Left lung (tissue), 10 donors: Measurements from ENCODE around the gene AMBRA1. TPM values are rescaled to one million over a fixed set of nuclear protein-coding genes. Genes with fewer than 3 reads are reported as not detected.

Experiments used
- ATAC-seq: fragments of 200-7000 bp; cut with Tn5 transposase; one replicate; pipeline ENCODE4 v1.9.1; 2020; ENCODE audit warnings: moderate library complexity
- DNase-seq, 4 donors: peaks; one replicate each; pipeline ENCODE4 v3.0.0-alpha.2; 2013 to 2020
- H3K27ac ChIP-seq, 2 donors: fragments of 200-600 bp; sonication (generic) in 1 of 2; one replicate each; pipeline versions ENCODE4 v1.5.0 to v1.8.0; 2020 to 2021
- H3K27me3 ChIP-seq, 2 donors: fragments of 200-600 bp; sonication (generic) in 1 of 2; one replicate each; pipeline versions ENCODE4 v1.5.0 to v1.8.0; 2020 to 2021
- H3K36me3 ChIP-seq, 2 donors: fragments of 200-600 bp; sonication (generic) in 1 of 2; one replicate each; pipeline versions ENCODE4 v1.5.0 to v1.8.0; 2020 to 2021
- H3K4me1 ChIP-seq, 2 donors: fragments of 200-600 bp; one replicate each; pipeline ENCODE4 v1.8.0; 2021
- H3K4me3 ChIP-seq, 2 donors: fragments of 200-600 bp; sonication (generic) in 1 of 2; one replicate each; pipeline versions ENCODE4 v1.5.0 to v1.8.0; 2020 to 2021; ENCODE audit warnings: mild to moderate bottlenecking in 1 of 2
- H3K9me3 ChIP-seq, 2 donors: fragments of 200-600 bp; sonication (generic) in 1 of 2; one replicate each; pipeline versions ENCODE4 v1.5.0 to v1.8.0; 2020 to 2021
- CTCF ChIP-seq, 2 donors: fragments of 200-600 bp; sonication (generic) in 1 of 2; IDR thresholded peaks; one replicate each; pipeline versions ENCODE4 v1.5.0 to v1.8.0; 2021; ENCODE audit warnings: antibody characterized with exemption in 2 of 2
- intact Hi-C, 2 donors: fragments of 100-400 bp; cut with DNase I; formaldehyde crosslinking; loops; one replicate each; pipeline versions ENCODE4 v1.11.2 to v1.14.2; 2022
- polyA plus RNA-seq, 6 donors: library from polyadenylated mRNA; unstranded; fragments of 120-200 nt; gene quantifications; one replicate each; pipeline ENCODE4 v1.2.1, GENCODE V29; 2013; ENCODE audit not compliant: insufficient read length in 6 of 6
- total RNA-seq, 2 donors: library from RNA; stranded (reverse); fragmentation: NEBNext Ultra II Directional; extraction: Animal tissue kit (Norgen Biotek cat#: 25700); gene quantifications; one replicate each; pipeline ENCODE4 v1.2.1, GENCODE V29; 2021
- donor health status: DM: no; HTN: yes; CAD: no.
- donor health status: DM: no; HTN: no; CAD: no.

The AMBRA1 gene
- total and polyA plus RNA-seq, 8 donors, result 20.4 to 28.2 (median 23.7) TPM

GRCh38 chr11:46498179-46498578 is 95.6 kb downstream of the AMBRA1 start:
- intact Hi-C loops, result no loop called here
- Histone ChIP-seq H3K4me3 (no peak overlapping the region), H3K27me3 (no peaks in the 10 kb centered on the region), H3K4me1 (peaks cover 0 to 3% of the 10 kb centered on the region in 2 donors), H3K9me3 (no peaks in the 10 kb centered on the region), H3K36me3 (peaks cover 0 to 20% of the 10 kb centered on the region in 2 donors), H3K27ac (no peak overlapping the region)
- no peak for TF ChIP-seq CTCF (IDR thresholded peaks at IDR 0.05)
- no peak for DNase-seq
- no peak for ATAC-seq

GRCh38 chr11:46497498-46497897 is 96.3 kb downstream of the AMBRA1 start:
- Histone ChIP-seq H3K4me3 (no peak overlapping the region), H3K9me3 (no peaks in the 10 kb centered on the region), H3K27ac (no peak overlapping the region), H3K4me1 (peaks cover 0 to 4% of the 10 kb centered on the region in 2 donors), H3K27me3 (no peaks in the 10 kb centered on the region), H3K36me3 (peaks cover 0 to 24% of the 10 kb centered on the region in 2 donors)
- no peak for DNase-seq
- intact Hi-C loops, result no loop called here
- TF ChIP-seq CTCF (IDR thresholded peaks at IDR 0.05), result no peak
- no peak for ATAC-seq

GRCh38 chr11:46493791-46494190 is 100.0 kb downstream of the AMBRA1 start:
- no peaks in the 10 kb centered on the region for H3K9me3 ChIP-seq
- intact Hi-C loops, result no loop called here
- H3K27me3 ChIP-seq, result no peaks in the 10 kb centered on the region
- H3K36me3 ChIP-seq, result peaks cover 0 to 37% of the 10 kb centered on the region in 2 donors
- H3K27ac ChIP-seq, result peak overlapping the region in 1 of 2 donors; percentile 16
- DNase-seq (no peak), ATAC-seq (no peak)
- H3K4me1 ChIP-seq, result peaks cover 0 to 21% of the 10 kb centered on the region in 2 donors
- no peak overlapping the region for H3K4me3 ChIP-seq
- TF ChIP-seq CTCF (IDR thresholded peaks at IDR 0.05), result no peak

- intact Hi-C loops, result no loop called here
- Histone ChIP-seq H3K9me3 (no peaks in the 10 kb centered on the region), H3K4me1 (peaks cover 0 to 21% of the 10 kb centered on the region in 2 donors), H3K27ac (no peak overlapping the region), H3K4me3 (no peak overlapping the region), H3K36me3 (peaks cover 0 to 37% of the 10 kb centered on the region in 2 donors), H3K27me3 (no peaks in the 10 kb centered on the region)
- ATAC-seq (peak; percentile 33), DNase-seq (peak in 2 of 4 donors; percentile 16 to 38)
- TF ChIP-seq CTCF (IDR thresholded peaks at IDR 0.05), result no peak
Observed at GRCh38 chr11:46492532-46492931, 101.3 kb downstream of the AMBRA1 start.

- ATAC-seq (no peak), DNase-seq (peak in 2 of 4 donors; percentile 7 to 39)
- peaks cover 0 to 21% of the 10 kb centered on the region in 2 donors for H3K4me1 ChIP-seq
- H3K9me3 ChIP-seq, result no peaks in the 10 kb centered on the region
- intact Hi-C loops, result no loop called here
- no peaks in the 10 kb centered on the region for H3K27me3 ChIP-seq
- H3K4me3 ChIP-seq, result no peak overlapping the region
- peaks cover 0 to 37% of the 10 kb centered on the region in 2 donors for H3K36me3 ChIP-seq
- no peak overlapping the region for H3K27ac ChIP-seq
- TF ChIP-seq CTCF (IDR thresholded peaks at IDR 0.05), result no peak
Observed at GRCh38 chr11:46491661-46492330, 102.0 kb downstream of the AMBRA1 start.
